ENCODE measurements around the gene HYAL3. TPM values are rescaled to one million over a fixed set of nuclear protein-coding genes. Genes with fewer than 3 reads are reported as not detected.

The HYAL3 gene, protein sequence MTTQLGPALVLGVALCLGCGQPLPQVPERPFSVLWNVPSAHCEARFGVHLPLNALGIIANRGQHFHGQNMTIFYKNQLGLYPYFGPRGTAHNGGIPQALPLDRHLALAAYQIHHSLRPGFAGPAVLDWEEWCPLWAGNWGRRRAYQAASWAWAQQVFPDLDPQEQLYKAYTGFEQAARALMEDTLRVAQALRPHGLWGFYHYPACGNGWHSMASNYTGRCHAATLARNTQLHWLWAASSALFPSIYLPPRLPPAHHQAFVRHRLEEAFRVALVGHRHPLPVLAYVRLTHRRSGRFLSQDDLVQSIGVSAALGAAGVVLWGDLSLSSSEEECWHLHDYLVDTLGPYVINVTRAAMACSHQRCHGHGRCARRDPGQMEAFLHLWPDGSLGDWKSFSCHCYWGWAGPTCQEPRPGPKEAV
- total RNA-seq (2014; rRNA removed; shearing (Covaris generic)) = 3.6 and 4.5 TPM in 2 replicates

DNA sequence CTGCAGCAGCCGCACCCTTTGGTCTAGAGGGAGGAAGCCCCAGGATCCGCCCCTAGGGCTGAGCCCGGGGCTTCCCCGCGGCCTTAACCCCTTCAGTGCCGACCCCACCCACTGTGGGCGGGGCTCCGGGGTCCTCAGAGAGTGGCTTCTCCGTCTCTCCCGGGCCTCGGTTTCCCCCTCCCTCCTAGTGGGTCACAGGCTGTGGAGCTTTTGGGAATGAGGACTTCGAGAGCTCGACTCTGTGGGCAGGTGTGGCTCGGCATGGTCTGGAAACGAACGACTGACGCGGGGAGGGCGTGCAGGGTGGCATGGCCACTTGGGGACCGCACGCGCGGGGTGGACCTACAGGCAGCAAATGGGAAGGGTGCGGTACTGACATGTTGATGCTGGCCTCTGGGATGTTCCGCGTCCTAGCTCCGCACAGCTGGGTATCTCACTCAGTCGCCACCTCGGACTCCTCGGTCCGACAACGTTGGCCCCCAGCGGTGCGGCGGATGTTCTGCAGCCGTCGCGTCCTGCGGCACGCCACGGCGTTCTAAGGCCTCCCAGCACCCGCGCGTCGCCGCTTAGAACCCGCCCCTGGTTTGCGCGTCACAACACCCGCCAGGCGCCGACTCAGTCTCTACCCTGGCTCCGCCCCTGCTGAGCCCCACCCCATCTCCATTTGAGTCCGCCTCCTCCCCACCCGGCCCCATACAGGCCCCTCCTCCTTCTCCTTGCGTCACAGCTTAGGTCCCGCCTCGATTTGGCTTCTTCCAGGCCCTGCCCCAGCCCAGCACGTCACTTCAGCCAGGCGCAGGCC lies at the start of gene HYAL3, which contains the start of gene NAA80:
Gene HYAL3 (minus strand): TSS at position 570 of the 802 bp plus-strand sequence. CDS start 3,803 bp downstream, outside the sequence.
Gene NAA80 (minus strand): TSS at position 570 of the 802 bp plus-strand sequence. CDS start 1,942 bp downstream, outside the sequence.
- Histone ChIP-seq H3K4me3 (peak within 1 kb of the TSS; percentile 70), H3K27me3 (no peaks in the 10 kb centered on the region), H3K9me3 (replicated peaks) (no peaks in the 10 kb centered on the region), H3K4me1 (peaks cover 8% of the 10 kb centered on the region; the same call in 1 of the 2 replicates), H3K27ac (peak within 1 kb of the TSS; percentile 42), H3K36me3 (no peaks in the 10 kb centered on the region)
- peak; percentile 99 for DNase-seq

- Histone ChIP-seq H3K27ac (no peak overlapping the region), H3K36me3 (no peaks in the 10 kb centered on the region), H3K4me1 (no peaks in the 10 kb centered on the region), H3K4me3 (no peak overlapping the region), H3K9me3 (replicated peaks) (no peaks in the 10 kb centered on the region), H3K27me3 (no peaks in the 10 kb centered on the region)
- peak; percentile 63 to 78 for DNase-seq
These were observed 48.1 kb upstream of the HYAL3 start for GRCh38 chr3:50347187-50347813.

DNA sequence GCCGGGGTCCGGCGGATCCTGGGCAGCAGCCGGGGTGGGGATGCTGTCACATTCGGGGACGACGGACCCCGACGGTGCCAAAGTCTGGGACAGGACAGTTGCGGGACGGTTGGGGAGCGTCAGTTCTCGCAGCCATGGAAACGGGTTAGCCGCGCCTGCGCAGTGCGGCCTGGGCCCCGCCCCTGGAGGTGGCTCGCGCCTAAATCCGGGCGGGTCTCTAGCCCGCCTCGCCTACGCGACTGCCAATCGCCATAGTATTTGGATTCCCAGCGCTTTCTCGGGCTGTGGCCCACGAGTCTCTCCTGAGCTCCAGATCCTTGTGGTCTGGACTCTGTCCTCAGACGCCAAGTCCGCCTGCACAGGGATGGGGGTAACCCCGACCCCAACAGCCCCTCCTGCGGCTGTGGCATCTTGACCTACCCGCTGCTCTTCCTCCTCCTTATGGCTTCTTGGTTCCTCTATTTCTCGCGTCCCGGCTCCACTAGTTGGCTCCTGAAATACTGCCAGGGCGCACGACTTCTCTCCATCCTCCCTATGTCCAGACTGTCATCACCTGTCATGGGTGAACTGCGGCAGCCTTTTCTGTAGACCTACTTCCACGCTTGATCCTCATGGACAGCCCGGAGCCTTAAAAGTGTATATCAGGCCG lies 46.5 kb upstream of the HYAL3 start, which contains the start of gene ZMYND10:
Gene ZMYND10 (minus strand): TSS at position 147 of the 649 bp plus-strand sequence. CDS start 153 bp downstream, outside the sequence.
- peak; percentile 30 to 37 for DNase-seq
- no peaks in the 10 kb centered on the region for H3K36me3 ChIP-seq
- H3K27ac ChIP-seq = no peak within 1 kb of the TSS
- H3K27me3 ChIP-seq = no peaks in the 10 kb centered on the region
- peak within 1 kb of the TSS; percentile 23; the same call in 1 of the 2 replicates for H3K4me3 ChIP-seq
- no peaks in the 10 kb centered on the region for H3K9me3 ChIP-seq (replicated peaks)
- no peaks in the 10 kb centered on the region for H3K4me1 ChIP-seq

DNA sequence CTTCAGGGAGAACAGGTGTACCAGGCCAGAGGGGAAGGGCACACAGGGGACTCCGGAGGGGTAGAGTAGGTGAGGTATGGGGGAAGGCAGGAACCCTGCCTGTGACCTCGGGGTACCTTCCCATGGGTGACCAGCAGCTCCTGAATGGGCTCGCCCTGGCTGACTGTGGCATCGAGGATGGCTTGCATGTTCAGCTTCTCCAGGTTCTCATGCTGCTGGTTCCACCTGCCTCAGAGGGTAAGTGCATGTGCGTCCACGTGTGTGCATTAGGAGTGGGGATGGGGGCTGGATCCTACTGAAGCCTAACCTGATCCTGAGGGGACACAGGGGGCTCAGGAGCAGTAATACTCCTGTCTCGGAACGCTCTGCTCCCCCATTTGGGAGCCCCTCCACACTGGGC lies 45.8 kb upstream of the HYAL3 start:
- no peaks in the 10 kb centered on the region for H3K9me3 ChIP-seq (replicated peaks)
- H3K27ac ChIP-seq = no peak overlapping the region
- no peaks in the 10 kb centered on the region for H3K36me3 ChIP-seq
- H3K4me3 ChIP-seq = no peak overlapping the region
- H3K4me1 ChIP-seq = no peaks in the 10 kb centered on the region
- DNase-seq = no peak
- H3K27me3 ChIP-seq = no peaks in the 10 kb centered on the region

DNA sequence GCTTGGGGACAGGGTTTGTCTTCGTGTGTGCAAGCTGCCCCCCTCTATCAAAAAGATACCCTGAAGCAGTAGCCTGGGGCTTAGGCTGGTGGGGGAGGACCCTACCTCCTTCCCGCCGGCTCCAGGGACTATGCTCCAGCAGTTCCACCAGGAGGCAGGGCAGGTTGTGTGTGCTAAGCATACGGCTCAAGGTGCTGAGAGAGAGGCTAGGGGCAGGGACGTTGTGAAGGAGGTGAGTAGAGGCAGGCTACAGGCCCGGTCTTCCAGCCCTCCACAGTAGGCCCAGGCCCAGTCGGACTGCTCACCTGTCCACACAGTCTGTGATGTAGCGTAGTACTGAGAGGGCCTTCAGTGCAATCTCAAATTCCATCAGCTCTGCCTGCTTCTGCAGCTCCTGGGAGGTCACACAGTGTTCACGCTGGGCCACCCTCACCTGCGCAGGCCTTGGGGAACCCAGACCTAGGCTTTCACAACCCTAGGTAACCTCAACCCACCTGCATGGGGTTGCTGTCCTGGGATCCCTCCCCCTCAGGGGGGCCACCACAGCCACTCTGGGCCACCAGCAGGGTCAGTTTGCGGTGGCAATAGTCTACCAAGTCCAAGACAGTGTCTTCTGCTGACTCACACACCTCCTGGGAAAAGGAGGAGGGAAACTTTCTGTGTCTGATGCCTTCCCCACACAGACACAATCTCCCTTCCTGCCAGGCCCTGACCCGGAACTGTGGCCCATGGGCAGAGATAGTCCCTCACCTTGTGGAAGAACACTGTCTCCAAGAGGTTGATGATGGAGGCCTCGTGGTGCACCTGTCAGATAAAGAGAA lies 43.8 kb upstream of the HYAL3 start:
- H3K4me1 ChIP-seq = no peaks in the 10 kb centered on the region
- H3K9me3 ChIP-seq (replicated peaks) = no peaks in the 10 kb centered on the region
- no peaks in the 10 kb centered on the region for H3K36me3 ChIP-seq
- no peak overlapping the region for H3K4me3 ChIP-seq
- no peak overlapping the region for H3K27ac ChIP-seq
- H3K27me3 ChIP-seq = no peaks in the 10 kb centered on the region
- DNase-seq = no peak

- no peaks in the 10 kb centered on the region for H3K36me3 ChIP-seq
- no peaks in the 10 kb centered on the region for H3K27me3 ChIP-seq
- no peaks in the 10 kb centered on the region for H3K4me1 ChIP-seq
- no peak for DNase-seq
- no peak overlapping the region for H3K27ac ChIP-seq
- H3K9me3 ChIP-seq (replicated peaks) = no peaks in the 10 kb centered on the region
- H3K4me3 ChIP-seq = no peak overlapping the region
These were observed 42.9 kb upstream of the HYAL3 start for GRCh38 chr3:50341996-50342650.

DNA sequence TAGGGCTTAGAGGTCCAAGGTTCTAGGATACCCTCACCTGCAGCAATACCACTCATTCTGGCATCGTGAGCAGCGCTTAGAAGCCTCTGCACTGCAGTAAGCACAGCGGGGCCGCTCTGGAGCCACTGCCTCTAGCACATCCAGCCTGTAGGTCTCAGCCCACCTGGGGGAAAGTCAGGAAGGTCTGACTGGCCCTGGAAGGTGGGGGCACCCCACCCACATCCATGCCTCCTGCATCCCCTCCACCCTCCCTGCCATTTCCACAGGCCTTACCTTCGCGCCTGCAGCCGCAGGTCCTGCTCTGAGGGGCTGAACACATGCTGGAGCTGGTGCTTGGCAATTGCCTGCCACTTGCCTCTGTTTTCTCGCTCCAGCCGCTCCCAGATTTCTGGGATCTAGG lies 42.3 kb upstream of the HYAL3 start:
- Histone ChIP-seq H3K4me3 (no peak overlapping the region), H3K4me1 (no peaks in the 10 kb centered on the region), H3K36me3 (no peaks in the 10 kb centered on the region), H3K9me3 (replicated peaks) (no peaks in the 10 kb centered on the region), H3K27ac (no peak overlapping the region), H3K27me3 (no peaks in the 10 kb centered on the region)
- no peak for DNase-seq

DNA sequence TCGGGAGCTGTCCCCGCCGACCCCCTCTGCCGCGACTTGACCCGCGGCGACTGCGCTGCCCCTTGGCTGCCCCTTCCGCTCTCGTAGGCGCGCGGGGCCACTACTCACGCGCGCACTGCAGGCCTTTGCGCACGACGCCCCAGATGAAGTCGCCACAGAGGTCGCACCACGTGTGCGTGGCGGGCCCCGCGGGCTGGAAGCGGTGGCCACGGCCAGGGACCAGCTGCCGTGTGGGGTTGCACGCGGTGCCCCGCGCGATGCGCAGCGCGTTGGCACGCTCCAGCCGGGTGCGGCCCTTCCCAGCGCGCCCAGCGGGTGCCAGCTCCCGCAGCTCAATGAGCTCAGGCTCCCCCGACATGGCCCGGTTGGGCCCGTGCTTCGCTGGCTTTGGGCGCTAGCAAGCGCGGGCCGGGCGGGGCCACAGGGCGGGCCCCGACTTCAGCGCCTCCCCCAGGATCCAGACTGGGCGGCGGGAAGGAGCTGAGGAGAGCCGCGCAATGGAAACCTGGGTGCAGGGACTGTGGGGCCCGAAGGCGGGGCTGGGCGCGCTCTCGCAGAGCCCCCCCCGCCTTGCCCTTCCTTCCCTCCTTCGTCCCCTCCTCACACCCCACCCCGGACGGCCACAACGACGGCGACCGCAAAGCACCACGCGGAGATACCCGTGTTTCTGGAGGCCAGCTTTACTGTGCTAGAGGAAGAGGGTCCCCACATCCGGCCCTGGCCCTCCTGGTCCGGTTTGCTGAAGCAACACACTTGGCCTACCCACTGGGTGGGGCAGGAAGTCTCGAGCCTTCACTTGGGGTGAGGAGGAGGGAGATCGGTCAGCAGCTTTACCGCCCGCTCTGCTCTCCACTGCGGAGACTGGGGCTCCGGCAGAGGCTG lies 41.5 kb upstream of the HYAL3 start, which contains the start of gene RASSF1:
Gene RASSF1 (minus strand): TSS at position 389 of the 882 bp plus-strand sequence. CDS start 31 bp downstream, at position 358.
- Histone ChIP-seq H3K27me3 (no peaks in the 10 kb centered on the region), H3K27ac (no peak within 1 kb of the TSS), H3K4me3 (no peak within 1 kb of the TSS), H3K36me3 (no peaks in the 10 kb centered on the region), H3K4me1 (peaks cover 3% of the 10 kb centered on the region; the same call in 1 of the 2 replicates), H3K9me3 (replicated peaks) (no peaks in the 10 kb centered on the region)
- no peak for DNase-seq

- H3K4me1 ChIP-seq = peaks cover 4% of the 10 kb centered on the region; the same call in 1 of the 2 replicates
These were observed 40.9 kb upstream of the HYAL3 start for GRCh38 chr3:50340147-50340447.

DNA sequence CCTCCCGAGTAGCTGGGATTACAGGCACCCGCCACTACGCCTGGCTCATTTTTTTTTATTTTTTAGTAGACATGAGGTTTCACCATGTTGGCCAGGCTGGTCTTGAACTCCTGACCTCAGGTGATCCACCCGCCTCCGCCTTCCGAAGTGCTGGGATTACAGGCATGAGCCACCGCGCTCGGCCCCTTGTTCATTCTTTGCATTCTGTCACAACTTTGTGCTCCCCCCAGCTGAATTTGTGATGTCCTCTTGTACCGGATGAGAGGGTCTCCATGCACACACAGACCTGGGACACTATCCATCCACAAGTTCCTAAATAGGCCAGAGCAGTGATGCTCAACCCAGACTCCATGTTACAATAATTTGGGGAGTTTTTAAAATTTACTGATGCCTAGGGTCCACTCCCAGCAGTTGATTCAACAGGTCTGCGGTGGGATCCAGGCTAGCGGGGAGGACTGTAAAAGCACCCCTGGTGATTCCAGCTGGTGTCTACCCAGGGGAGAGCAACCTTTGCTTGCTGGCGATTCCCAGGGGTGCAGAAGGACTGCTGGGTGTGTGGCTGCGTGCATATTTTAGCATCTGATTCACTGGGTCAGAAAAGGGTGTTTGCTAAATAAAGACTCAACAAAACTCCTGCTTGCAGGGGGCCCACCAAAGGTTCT lies 40.4 kb upstream of the HYAL3 start:
- no peak overlapping the region for H3K4me3 ChIP-seq
- no peak for DNase-seq
- H3K9me3 ChIP-seq (replicated peaks) = no peaks in the 10 kb centered on the region
- H3K27ac ChIP-seq = no peak overlapping the region
- H3K27me3 ChIP-seq = no peaks in the 10 kb centered on the region
- peaks cover 4% of the 10 kb centered on the region; the same call in 1 of the 2 replicates for H3K4me1 ChIP-seq
- no peaks in the 10 kb centered on the region for H3K36me3 ChIP-seq

More at GRCh38 chr3:50340147-50340447, 40.9 kb upstream of the HYAL3 start:
- H3K9me3 ChIP-seq (replicated peaks) = no peaks in the 10 kb centered on the region
- H3K27me3 ChIP-seq = no peaks in the 10 kb centered on the region
- H3K36me3 ChIP-seq = no peaks in the 10 kb centered on the region
- no peak for DNase-seq
- no peak overlapping the region for H3K4me3 ChIP-seq
- H3K27ac ChIP-seq = no peak overlapping the region

- Histone ChIP-seq H3K36me3 (no peaks in the 10 kb centered on the region), H3K9me3 (replicated peaks) (no peaks in the 10 kb centered on the region), H3K4me1 (peaks cover 4% of the 10 kb centered on the region; the same call in 1 of the 2 replicates), H3K27me3 (no peaks in the 10 kb centered on the region), H3K4me3 (no peak overlapping the region), H3K27ac (no peak overlapping the region)
- DNase-seq = no peak
These were observed 39.8 kb upstream of the HYAL3 start for GRCh38 chr3:50338965-50339364.

Measured in SJCRH30 (cell line).